GM21576 (cell line): ENCODE measurements around the gene PRKCH.

Experiments used
- ATAC-seq: cut with Tn5 transposase; IDR thresholded peaks from one replicate; pipeline ENCODE4 v1.9.1; 2021; ENCODE audit warnings: mild to moderate bottlenecking, moderate library complexity; ENCODE audit not compliant: unreplicated experiment

PRKCH gene

DNA sequence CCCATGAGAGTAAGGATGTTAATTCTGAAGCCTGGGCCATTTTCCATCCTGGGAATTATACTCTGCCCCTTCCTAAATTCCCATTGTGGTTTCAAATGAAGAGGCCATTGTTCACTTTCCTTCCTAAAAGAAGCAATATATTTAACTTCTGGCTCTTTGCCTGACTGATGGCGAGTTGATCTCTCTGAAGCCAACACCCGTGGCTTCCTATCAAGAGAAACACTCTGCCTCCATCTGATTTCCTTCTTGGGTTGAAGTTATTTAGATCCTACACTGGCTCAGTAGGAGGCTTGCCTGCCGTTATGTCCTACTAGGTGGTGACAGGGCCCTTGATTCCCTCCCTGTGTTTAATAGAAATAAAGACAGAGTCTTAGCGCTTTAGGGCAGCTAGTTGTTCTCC is 97.4 kb downstream of the PRKCH start:
- no peak for ATAC-seq

DNA sequence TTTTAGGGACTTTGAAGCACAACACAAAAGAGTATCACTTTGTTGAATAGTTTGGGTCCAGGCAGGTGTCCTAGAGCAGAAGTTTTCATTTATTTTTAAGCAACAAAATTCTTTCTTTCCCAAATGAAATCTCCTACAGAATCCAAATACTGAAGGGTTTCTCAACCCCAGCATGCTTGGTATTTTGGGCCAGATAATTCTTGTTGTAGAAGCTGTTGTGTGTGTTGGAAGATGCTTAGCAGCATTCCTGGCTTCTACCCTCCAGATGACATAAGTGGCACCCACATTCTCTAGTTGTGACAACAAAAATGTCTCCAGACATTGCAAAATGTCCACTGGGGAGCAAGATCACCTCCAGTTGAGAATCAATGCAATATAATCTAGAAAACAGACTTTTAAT is 97.8 kb downstream of the PRKCH start:
- no peak for ATAC-seq

DNA sequence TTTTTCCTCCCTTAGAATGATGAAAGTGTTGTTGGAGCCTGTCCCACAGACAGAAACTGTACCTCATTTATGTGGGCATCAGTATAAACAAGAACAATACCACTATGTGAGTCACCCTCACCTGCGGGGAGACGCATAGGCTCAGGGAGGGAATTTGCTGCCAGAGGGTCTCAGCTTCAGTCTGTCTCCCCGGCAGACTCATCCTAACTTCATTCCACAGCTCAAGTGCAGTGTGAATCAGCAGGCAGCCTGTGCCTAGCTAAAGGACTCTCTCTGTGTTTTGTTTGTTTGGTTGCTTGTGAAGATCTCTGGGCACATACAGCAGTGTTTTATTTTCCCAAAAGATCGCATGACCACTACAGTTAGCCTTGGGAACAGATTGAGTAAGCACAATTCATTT is 98.9 kb downstream of the PRKCH start:
- ATAC-seq = no peak

DNA sequence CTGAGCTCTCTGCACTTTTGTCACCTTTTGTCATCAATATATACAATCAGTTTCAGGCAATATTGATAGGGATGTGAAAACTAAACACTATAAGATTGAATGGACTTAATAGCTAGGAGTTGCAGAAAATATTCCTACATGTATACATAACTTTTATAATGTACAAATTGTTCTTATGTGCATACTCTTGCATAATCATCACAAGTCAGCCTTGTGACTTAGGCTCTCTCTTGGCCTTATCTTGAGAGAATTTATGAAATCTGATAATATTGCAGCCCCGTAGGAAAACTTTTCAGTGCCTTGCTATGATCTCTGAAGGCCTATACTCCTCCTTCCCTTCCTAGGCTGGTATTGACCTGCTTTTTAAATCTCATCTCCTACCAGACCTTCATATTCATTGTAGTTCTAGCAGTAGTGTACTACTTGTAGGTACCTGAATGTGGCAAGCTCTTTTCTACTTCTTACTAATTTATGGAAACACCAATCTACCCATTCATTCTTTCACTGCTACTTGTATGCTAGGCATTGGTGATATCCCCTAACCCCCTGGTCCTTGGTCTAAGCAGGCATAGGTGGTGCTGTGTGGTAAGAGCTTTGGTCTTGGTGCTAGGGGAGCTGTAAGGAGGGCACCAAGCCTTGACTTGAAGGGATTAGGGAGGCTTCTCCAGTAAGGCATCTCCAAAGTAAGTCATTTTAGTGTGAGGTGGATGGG is 100.0 kb downstream of the PRKCH start:
- no peak for ATAC-seq

DNA sequence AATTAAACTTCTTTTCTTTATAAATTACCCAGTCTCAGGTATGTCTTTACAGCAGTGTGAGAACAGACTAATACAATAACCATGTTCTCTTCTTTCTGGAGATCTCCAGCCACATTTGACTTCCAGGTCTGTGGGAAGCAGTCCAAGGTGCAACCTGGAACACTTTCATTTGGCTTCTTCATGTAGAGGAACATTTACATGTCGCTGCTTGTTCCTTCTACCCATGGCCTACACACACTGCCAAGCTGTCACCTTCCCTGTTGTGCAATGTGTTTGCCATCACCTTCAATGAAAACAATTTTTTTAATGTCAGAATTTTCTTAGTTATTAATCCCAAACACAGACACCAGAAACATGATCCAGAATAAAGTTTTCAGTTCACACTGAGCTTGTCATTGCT is 104.7 kb downstream of the PRKCH start:
- ATAC-seq = no peak

DNA sequence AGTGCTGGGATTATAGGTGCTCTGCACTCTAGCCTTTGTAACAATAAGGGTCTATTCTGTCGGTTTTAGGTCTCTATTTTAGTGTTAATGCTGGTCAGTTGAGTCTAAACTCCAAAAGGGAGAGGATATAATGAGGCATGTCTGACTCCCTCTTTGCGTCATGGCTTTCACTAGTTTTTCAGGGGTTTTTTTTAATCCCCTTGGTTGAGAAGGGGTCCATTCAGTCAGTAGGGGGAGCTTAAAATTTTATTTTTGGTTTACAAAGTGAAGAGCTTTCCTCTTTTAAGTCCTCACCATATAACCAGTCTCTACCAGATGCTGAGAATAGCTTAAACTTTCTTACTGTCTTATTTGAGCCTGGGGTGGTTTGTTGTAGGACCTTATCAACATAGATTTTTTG is 106.9 kb downstream of the PRKCH start:
- ATAC-seq = no peak

DNA sequence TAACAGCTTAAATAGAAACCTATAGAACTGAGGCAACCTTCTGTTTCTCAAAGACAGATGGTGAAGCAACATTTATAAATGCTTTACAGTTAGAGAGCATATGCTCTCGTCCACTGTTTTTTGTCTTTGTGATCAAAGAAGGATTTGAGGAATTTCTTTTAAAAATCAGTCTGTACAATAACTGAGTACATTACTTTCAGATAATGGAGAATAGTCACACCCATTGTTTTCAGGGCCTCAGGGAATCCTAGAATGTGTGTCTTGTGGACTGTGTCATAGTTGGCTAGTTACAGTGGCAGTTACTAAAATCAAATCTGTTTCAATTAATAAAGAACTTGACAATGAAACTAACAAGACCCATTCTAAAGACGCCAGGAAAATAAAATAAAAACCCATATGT is 107.9 kb downstream of the PRKCH start:
- ATAC-seq = no peak

DNA sequence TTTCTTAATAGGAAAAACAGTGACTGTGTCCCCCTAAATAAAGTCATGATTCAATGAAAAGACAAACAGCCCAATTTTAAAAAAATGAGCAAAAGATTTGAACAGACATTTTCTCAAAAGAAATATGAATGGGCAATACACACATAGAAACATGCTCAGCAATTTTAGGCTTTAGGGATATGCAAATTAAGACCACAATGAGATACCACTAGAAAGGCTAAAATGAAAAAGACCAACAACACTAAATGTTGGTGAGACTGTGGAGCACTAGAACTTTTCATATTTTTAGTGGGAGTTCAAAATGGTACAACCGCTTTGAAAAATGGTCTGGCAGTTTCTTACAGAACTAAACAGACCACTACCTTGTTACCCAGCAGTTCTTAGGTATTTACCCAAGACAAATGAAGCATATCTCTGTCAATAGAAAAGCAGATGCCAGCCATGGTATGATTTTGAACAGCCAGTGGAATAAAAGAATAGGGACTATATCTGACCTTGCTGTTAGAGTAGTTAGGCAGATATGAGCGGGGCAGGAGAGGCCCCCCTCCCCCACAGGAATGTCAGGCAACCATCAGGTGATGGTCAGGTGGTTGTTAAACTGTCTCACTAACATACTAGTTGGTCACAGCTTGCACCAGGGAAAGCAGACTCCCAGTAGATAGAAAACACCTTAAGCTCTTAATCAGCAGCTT is 108.8 kb downstream of the PRKCH start:
- ATAC-seq = no peak

DNA sequence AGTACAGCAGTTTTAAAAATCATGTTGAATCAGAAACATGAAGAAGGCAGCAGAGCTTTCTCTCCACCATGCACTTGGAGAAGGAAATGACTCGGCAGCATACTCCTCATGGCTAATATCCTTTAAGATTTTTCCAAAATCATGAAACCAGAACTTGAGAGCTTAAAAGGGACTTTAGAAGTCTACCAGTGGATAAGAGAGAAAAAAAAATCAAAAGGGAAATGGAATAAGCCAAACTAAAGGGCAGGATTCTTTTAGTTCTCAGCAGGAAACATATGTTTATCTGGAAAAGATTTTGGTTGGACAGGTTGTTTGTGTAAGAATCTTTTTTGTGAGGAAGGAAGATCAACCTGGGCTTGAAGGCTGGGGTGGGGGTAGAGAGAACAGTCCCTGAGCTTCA is 111.8 kb downstream of the PRKCH start:
- no peak for ATAC-seq

DNA sequence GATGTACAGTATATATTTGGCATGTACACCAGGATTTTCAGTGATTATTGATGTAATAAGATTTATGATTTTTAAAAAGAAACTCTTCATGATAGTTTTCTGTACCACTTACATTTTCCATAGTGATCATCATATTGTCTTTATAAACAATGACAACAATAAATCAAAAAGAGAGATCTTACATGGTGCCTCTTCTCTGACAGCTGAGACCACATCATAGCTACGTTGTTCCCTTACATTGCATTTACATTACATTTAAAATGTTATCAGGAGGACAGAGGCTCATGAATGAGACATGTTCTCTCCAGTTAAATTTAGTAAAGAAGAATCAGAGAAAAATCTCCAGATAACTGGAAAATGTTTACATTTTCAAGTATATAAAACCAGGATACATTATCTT is 112.4 kb downstream of the PRKCH start:
- ATAC-seq = no peak

DNA sequence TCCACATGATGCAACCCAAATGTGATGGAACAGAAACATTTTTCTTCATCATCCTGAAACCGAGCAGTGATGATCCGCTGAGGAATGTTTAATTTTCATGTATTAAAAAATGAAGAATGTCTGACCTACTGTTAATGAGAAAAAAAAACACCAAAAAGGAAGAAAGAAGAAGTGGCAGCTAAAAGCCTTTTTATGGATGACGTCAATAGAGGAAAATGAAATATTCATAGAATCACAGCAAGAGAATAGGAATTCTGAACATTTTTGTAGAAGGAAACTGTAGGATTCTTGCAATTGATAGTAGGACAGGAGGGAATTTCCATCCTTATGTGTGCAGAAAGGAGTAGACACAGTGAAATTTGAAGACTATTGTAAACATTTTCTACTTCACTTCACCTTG is 112.9 kb downstream of the PRKCH start:
- ATAC-seq = no peak

DNA sequence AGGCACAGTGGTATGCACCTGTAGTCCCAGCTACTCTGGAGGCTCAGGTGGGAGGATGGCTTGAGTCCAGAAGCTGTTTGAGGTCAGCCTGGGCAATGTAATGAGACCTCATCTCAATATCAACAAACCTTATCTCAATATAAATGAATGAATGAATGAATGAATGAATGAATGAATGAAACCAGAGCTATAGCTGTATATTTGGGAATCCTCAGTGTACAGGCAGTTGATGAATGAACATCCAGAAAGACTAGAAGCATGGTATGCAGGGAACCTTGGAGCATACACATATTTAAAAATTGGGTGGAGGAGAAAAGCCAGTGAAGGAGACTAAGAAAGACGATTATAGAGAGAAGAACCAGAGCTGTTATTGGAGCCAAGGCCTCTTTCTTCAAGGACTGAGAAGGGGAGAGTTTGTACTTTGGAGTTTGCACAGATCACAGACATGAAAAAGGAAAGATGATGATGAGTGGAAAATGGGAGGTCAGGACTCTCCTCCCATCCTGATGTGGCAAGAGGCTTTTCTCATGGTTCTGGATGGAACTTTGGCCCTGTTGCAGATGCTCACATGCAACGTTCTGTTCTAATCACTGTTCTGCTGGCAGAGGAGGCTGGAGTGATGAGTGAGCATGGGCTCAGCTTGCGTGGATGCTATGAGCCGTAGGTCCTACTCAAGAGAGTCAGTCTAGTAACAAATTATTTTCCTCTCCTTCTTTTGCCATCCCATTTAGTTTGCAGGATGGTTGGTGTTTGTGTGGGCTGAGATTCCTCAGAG is 114.4 kb downstream of the PRKCH start:
- ATAC-seq = no peak

DNA sequence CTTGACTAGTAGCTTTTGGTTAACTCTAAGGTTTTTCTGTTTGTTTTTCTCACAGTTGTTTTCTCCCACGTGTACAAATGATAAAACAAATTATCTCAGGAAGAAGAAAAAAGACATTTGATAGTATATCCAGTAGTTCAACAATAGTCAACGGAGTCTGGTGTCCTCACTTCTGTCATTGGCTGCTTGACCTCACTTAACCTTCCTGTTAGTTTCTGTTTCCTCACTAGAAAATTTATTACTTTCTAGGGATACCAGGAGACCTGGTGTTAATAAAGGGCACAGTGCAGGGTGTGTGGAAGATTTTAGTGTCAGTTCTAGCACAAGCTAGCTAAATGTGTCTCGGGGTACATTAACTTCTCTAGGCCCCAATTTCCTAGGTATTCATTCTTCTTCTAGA is 116.0 kb downstream of the PRKCH start:
- ATAC-seq = no peak

DNA sequence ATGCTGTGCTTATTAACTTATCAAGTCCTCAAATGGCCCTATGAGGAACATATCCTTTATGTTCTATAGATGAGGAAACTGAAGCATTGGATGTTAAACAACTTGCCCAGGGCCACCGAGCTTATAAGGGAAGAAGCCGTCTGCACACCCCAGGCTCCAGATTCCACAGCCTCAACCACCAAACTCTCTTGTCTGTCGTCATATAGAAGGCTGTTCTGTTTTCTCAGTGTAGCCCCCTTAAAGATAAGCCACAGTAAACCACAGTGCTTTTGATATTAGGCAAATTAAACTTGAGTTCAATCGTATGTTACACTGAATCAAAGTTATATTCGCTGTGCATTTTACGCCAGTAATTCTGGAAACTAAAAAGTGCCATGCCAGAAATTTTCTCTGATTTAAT is 116.7 kb downstream of the PRKCH start:
- no peak for ATAC-seq

DNA sequence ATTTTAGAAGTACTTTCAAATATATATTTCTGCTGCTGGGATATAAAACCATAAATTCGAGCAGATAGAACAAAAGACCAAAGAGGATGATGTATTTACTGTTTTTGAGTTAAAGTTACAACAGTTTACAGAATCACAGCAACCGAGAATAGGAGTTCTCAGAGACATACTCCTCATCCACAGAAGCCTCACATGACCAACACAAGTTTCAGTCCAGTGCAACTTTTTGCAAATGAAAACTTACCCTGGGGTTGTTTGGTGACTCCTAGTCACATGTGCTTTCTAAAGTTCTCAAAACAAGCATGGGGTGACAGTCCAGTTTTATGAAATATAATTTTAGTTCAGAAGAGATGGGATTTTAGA is 117.1 kb downstream of the PRKCH start:
- ATAC-seq = no peak

DNA sequence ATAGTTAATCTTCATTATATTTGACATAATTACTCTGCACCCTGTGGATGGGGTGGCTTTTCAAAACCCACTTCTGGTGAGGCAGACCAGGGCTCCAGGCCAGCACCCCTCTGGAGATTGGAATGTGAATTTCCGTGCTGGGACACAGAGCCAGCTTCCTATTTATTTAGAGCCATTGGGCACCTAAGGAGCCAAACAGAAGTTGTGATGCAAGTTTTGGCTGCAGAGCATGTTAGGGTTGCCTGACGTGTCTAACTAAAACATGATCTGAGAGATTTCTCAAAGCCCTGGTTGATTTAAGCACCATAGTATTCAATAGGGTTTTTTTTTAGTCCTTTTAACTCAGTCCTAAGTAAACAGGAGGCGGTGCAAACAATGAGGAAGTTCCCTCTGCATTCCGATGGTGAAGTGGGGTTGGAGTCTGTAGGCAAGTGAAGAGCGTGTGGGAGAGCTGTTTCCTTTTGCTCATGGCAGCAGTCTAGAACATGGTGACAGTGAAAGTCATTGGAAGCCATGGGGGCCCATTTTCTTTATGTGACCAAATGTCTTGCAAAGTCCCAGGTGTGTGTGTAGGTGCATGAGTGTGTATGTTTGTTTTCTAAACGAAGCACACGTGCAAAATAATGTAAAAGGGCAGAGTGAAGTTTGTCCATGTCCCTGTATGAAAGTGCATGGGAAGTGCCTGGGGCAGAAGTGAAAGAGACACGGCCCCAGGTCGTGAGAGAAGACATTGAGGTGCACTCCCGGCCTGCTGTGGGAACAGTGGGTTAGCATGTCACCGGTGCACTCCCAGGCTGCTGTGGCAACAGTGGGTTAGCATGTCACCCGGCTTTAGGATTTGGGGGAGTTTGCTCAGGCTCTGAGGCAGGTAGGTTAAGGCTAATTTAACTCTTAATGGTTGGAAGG is 117.7 kb downstream of the PRKCH start:
- ATAC-seq = peak; percentile 52

DNA sequence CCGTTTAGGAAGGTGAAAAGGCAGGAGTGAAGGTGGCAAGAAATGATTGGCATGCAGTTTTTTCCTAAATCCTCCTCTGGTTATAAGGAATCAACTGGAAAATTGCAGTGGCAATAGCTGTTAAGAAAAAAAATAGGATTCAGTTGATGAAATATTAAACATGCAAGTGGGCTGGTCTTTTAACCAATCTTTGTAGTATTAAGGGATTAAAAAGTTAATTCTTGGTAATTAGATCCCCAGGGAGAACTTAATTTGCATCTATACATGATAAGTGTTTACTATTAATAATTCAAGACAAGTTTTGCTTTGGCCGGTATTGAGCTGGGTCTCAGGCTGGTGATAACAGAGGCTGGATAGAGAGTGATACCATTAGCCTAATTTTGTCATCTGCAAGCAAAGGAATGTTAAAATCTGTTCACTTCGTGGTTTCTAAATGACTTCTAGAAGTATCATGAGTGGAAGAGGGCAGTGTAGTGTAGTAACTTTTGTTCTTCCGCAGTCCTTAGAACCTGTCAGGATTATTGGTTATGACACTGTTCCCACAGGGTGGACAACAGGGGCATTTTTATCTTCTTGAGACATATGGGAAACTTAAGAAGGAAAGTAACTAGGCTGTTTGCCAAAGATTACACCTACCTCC is 118.5 kb downstream of the PRKCH start:
- ATAC-seq = no peak

DNA sequence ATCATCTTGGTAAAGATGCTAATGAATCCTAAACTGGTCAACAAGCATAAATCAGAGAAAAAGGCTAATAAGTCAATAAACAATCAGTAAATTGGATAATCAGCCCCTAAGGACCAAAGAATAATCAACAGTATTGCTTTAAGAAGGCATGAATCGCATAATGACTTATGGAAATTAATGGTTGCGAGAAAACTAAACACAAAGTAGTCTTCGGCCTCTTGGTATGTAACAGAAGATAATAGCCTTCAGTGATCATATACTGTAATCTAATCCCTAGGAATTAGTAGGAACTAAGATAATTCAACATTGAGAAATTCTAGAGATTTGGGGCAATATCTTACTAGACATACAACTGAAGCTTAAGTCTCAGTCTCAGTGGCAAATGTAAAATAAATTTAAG is 122.1 kb downstream of the PRKCH start:
- ATAC-seq = no peak

DNA sequence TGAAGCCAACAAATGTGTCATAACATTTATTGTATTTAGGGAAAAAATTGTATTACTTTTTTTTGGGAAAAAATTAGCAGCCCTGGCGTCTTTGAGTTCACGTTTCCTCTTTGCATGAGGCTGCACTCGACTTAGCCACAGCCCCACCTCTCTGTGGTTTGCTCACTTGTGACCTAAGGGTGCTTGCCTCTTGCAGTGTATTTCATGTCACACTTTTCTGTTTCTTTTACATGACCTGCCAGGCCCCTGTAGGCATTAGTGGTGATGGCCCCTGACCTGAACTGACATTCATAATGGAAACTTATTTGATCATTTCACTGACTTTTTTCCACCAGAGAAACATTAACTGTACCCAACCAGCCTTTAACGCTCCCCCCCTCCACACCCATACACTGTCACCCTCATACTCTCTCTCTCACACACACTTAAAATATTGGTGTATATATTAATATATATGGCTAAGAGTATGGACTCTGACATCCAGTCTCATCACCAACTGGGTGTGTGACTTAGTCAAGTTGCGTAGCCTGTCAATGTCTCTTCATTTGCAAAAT is 122.9 kb downstream of the PRKCH start:
- ATAC-seq = peak; percentile 92

DNA sequence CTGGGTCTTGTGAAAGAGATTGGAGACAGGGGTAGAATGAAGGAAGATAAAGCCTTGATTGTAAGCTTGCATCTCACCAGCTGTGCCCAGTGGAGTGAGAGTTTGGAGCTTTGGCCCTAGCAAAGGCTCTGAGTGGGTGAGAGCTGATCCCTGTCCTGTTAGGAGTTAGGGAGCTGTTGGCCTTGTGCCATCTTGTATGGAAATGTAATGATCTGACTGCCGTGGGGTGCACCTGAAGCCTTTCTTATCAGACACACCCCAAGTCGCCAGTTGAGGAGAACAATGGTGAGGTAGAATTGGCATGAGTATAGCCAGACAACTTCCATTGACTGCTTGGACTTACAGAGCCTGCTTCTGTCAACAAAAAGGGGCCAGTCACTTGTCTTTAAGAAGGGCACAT is 130.1 kb downstream of the PRKCH start:
- ATAC-seq = no peak
